Activated CD8-positive, alpha-beta T cell treated with anti-CD3 and anti-CD28 coated beads for 36 hours (primary cell): Measurements from ENCODE around the gene GPSM1. TPM values are rescaled to one million over a fixed set of nuclear protein-coding genes. Genes with fewer than 3 reads are reported as not detected.

Source experiments
- ATAC-seq: fragments of 200-7000 bp; cut with Tn5 transposase; one replicate; pipeline ENCODE4 v1.10.0; 2021; ENCODE audit warnings: mild to moderate bottlenecking, moderate library complexity
- CTCF ChIA-PET: fragments of 350-600 bp; sonication (Branson Sonifier 250); formaldehyde crosslinking; loops from one replicate; lab custom pipeline; 2021; ENCODE audit warnings: antibody characterized with exemption; lab: Charles Lee
- POLR2A ChIA-PET: fragments of 350-600 bp; sonication (Branson Sonifier 250); formaldehyde crosslinking; loops from one replicate; lab custom pipeline; 2021; ENCODE audit warnings: antibody characterized with exemption; lab: Charles Lee
- DNase-seq: peaks from one replicate; pipeline ENCODE4 v3.0.0-alpha.2; 2020
- H3K27ac Mint-ChIP-seq: one replicate; pipeline ENCODE4 v1.8.0; 2021; ENCODE audit warnings: mild to moderate bottlenecking, mixed read lengths
- H3K27me3 Mint-ChIP-seq: one replicate; pipeline ENCODE4 v1.8.0; 2021; ENCODE audit warnings: mixed read lengths
- H3K36me3 Mint-ChIP-seq: one replicate; pipeline ENCODE4 v1.8.0; 2021; ENCODE audit warnings: low read depth, mixed read lengths
- H3K4me1 Mint-ChIP-seq: one replicate; pipeline ENCODE4 v1.8.0; 2021; ENCODE audit warnings: low read depth, mixed read lengths
- H3K4me3 Mint-ChIP-seq: one replicate; pipeline ENCODE4 v1.8.0; 2021; ENCODE audit warnings: mild to moderate bottlenecking, moderate library complexity, mixed read lengths
- H3K9me3 Mint-ChIP-seq: one replicate; pipeline ENCODE4 v1.8.0; 2021; ENCODE audit warnings: mixed read lengths
- CTCF ChIP-seq: fragments of 200-600 bp; IDR thresholded peaks from one replicate; pipeline ENCODE4 v1.8.0; 2022; ENCODE audit warnings: antibody characterized with exemption, mild to moderate bottlenecking
- intact Hi-C: fragments of 100-400 bp; cut with micrococcal nuclease; formaldehyde crosslinking; loops from one replicate; pipeline ENCODE4 v1.10.0; 2022
- total RNA-seq, 2 experiments: library from RNA; stranded (reverse); gene quantifications; one replicate each; pipeline ENCODE4 v1.2.3, GENCODE V29; 2021

The GPSM1 gene
- total RNA-seq, 2 experiments from 2014 or later = 8.8 to 10.0 TPM

- ChIA-PET POLR2A (interaction anchor here (1.5 to 1.6 kb wide), 2 partner anchors 16 to 26 kb away, joined by 5 read pairs; no protein-coding TSS in a partner anchor), CTCF (no interaction called here)
- H3K27me3 Mint-ChIP-seq = no peaks in the 10 kb centered on the region
- H3K9me3 Mint-ChIP-seq = no peaks in the 10 kb centered on the region
- ATAC-seq = no peak
- DNase-seq = no peak
- no peak overlapping the region for H3K4me3 Mint-ChIP-seq
- H3K27ac Mint-ChIP-seq = no peak overlapping the region
- H3K36me3 Mint-ChIP-seq = peaks cover 4% of the 10 kb centered on the region
- TF ChIP-seq CTCF = no peak
- intact Hi-C loops = no loop called here
- peaks cover 8% of the 10 kb centered on the region for H3K4me1 Mint-ChIP-seq
These were observed 43.6 kb downstream of the GPSM1 start for GRCh38 chr9:136370687-136371532.

- ChIA-PET CTCF (no interaction called here), POLR2A (interaction anchor here (1.6 to 3.2 kb wide), 2 partner anchors 8 to 25 kb away, joined by 5 to 14 read pairs; partner anchors contain the start of gene DNLZ)
- Mint-ChIP-seq H3K9me3 (no peaks in the 10 kb centered on the region), H3K27ac (no peak overlapping the region), H3K36me3 (peaks cover 5% of the 10 kb centered on the region), H3K4me1 (peaks cover 8% of the 10 kb centered on the region), H3K4me3 (no peak overlapping the region), H3K27me3 (no peaks in the 10 kb centered on the region)
- no peak for DNase-seq
- intact Hi-C loops = no loop called here
- no peak for TF ChIP-seq CTCF
- ATAC-seq = no peak
These were observed 44.2 kb downstream of the GPSM1 start for GRCh38 chr9:136371533-136371880.

- ChIA-PET CTCF (interaction anchor here (0.8 to 1.2 kb wide), 2 partner anchors 13 to 26 kb away, joined by 3 read pairs; no protein-coding TSS in a partner anchor), POLR2A (interaction anchor here (3.2 kb wide), 1 partner anchor 9 kb away, joined by 14 read pairs; the partner anchor contains the start of gene DNLZ)
- Mint-ChIP-seq H3K27ac (no peak overlapping the region), H3K27me3 (no peaks in the 10 kb centered on the region), H3K4me3 (peak overlapping the region; percentile 72), H3K4me1 (peaks cover 8% of the 10 kb centered on the region), H3K36me3 (peaks cover 5% of the 10 kb centered on the region), H3K9me3 (no peaks in the 10 kb centered on the region)
- ATAC-seq = no peak
- intact Hi-C loops = no loop called here
- DNase-seq = no peak
- no peak for TF ChIP-seq CTCF
These were observed 44.7 kb downstream of the GPSM1 start for GRCh38 chr9:136372006-136372405.

- DNase-seq (peak; percentile 23), ATAC-seq (peak; percentile 21)
- H3K9me3 Mint-ChIP-seq = no peaks in the 10 kb centered on the region
- CTCF ChIA-PET = interaction anchor here (0.8 to 1.2 kb wide), 2 partner anchors 12 to 25 kb away, joined by 3 read pairs; no protein-coding TSS in a partner anchor
- TF ChIP-seq CTCF = no peak
- peaks cover 5% of the 10 kb centered on the region for H3K36me3 Mint-ChIP-seq
- H3K27me3 Mint-ChIP-seq = no peaks in the 10 kb centered on the region
- peak overlapping the region; percentile 72 for H3K4me3 Mint-ChIP-seq
- intact Hi-C loops = no loop called here
- peaks cover 8% of the 10 kb centered on the region for H3K4me1 Mint-ChIP-seq
- H3K27ac Mint-ChIP-seq = no peak overlapping the region
- POLR2A ChIA-PET = interaction anchor here (3.2 kb wide), 1 partner anchor 9 kb away, joined by 14 read pairs; the partner anchor contains the start of gene DNLZ
These were observed 45.4 kb downstream of the GPSM1 start for GRCh38 chr9:136372561-136373299.
